ENCODE data around the gene PLEKHG4B.
"Not testable (repeated sequence)": the region's sequence is repeated elsewhere in the genome, so short reads cannot be mapped to it uniquely, and the experiment has no call there.

PLEKHG4B gene

GRCh38 chr5:235527-235926, 143.6 kb downstream of the PLEKHG4B start:
- not testable (repeated sequence) for DNase-seq

- not testable (repeated sequence) for DNase-seq
Measured at GRCh38 chr5:237931-238330, 146.0 kb downstream of the PLEKHG4B start.

Measured in activated CD4-positive, CD25-positive, alpha-beta regulatory T cell treated with anti-CD3 and anti-CD28 coated beads, Interleukin-2, amount 50 U/mL, for 72 hours (primary cell).